Testis (tissue), 3 donors: Measurements from ENCODE around the gene ARPC4. TPM values are rescaled to one million over a fixed set of nuclear protein-coding genes. Genes with fewer than 3 reads are reported as not detected.
A peak's percentile ranks its signal among the peaks of the same experiment; 100 is the strongest.

ENCODE experiments used
- DNase-seq: peaks from one replicate; pipeline ENCODE4 v3.0.0-alpha.2; 2019
- H3K27ac ChIP-seq, 2 donors: fragments of 200-600 bp; sonication (generic); one replicate each; pipeline ENCODE4 v1.5.1; 2019
- H3K27me3 ChIP-seq: fragments of 200-600 bp; sonication (generic); one replicate; pipeline ENCODE4 v1.5.1; 2019
- H3K36me3 ChIP-seq: fragments of 200-600 bp; sonication (generic); one replicate; pipeline ENCODE4 v1.5.1; 2017; ENCODE audit warnings: low read depth; ENCODE audit errors: missing control alignments
- H3K4me1 ChIP-seq: fragments of 200-600 bp; sonication (generic); one replicate; pipeline ENCODE4 v1.5.1; 2019
- H3K4me3 ChIP-seq, 2 donors: fragments of 200-600 bp; sonication (generic); one replicate each; pipeline ENCODE4 v1.5.1; 2017 to 2019
- H3K9me3 ChIP-seq: fragments of 200-600 bp; sonication (generic); one replicate; pipeline ENCODE4 v1.5.1; 2017
- POLR2A ChIP-seq: fragments of 450-650 bp; IDR thresholded peaks from one replicate; pipeline ENCODE4 v1.6.1; 2017; ENCODE audit warnings: antibody characterized with exemption, mild to moderate bottlenecking, moderate library complexity
- WGBS, 2 donors: methylation state at CpG; one replicate each; pipeline ENCODE4 v1.1.5; 2018; 5-methylcytosine and 5-hydroxymethylcytosine counted together
- intact Hi-C: fragments of 100-400 bp; cut with DNase I; formaldehyde crosslinking; loops from one replicate; pipeline ENCODE4 v1.15.1; 2023; ENCODE audit warnings: low total_unique reads
- polyA plus RNA-seq: library from polyadenylated mRNA; stranded (reverse); fragments of 350-450 nt; fragmentation: Illumina TruSeq; extraction: RNeasy Lipid Tissue Mini Kit (QIAGEN cat#74804); gene quantifications from one replicate; pipeline ENCODE4 v1.2.3, GENCODE V29; 2014; ENCODE audit warnings: low read depth, low replicate concordance; ENCODE audit not compliant: insufficient read depth
- total RNA-seq, 2 donors: library from RNA; depleted of rRNA; stranded (reverse); fragments of >200 nt; gene quantifications; one replicate each; pipeline ENCODE4 v1.2.3, GENCODE V29; 2016
- TF ChIP-seq, protein P1 (sequence below), 3 experiments: fragments of 450-650 bp in 2 of 3; fragments of 200-600 bp in 1 of 3; sonication (generic) in 1 of 3; IDR thresholded peaks; one replicate each; pipeline ENCODE4 v1.5.1; 2016 to 2019; ENCODE audit warnings: antibody characterized with exemption in 3 of 3, mild to moderate bottlenecking in 2 of 3, moderate library complexity in 1 of 3

Gene ARPC4
- total and polyA plus RNA-seq, 3 donors from 2014 or later = 99.6 to 124 (median 108) TPM

- WGBS, 2 donors = 89 to 91% methylated on average over 13 of the region's 13 CpGs
- H3K36me3 ChIP-seq = no peaks in the 10 kb centered on the region
Measured at GRCh38 chr3:9786825-9787669, 5.8 kb upstream of the ARPC4 start.

DNA sequence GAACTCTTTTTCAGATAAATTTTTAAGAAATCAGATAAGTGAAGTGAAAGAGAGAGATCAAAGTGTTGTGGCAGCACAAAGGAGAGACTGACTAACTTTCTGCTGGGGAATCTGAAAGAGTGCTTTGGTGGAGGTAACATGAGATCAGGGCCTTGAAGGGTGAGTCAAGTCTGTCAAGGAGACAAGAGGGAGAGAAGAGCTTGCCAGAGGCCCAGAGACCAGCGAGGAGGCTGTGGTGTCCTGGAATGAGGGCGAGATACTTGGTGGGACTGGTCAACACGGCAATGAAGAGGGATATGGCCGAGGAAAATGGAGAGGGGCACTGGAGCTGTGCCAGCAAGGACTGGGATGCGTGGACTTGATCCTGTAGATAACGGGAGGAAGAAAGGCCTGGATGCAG lies 5.2 kb upstream of the ARPC4 start:
- no peaks in the 10 kb centered on the region for H3K9me3 ChIP-seq
- H3K4me1 ChIP-seq = no peaks in the 10 kb centered on the region
- H3K4me3 ChIP-seq = no peak overlapping the region
- intact Hi-C loops = no loop called here
- DNase-seq = no peak
- no peaks in the 10 kb centered on the region for H3K27me3 ChIP-seq
- TF ChIP-seq POLR2A = no peak
- TF ChIP-seq, protein P1, sequence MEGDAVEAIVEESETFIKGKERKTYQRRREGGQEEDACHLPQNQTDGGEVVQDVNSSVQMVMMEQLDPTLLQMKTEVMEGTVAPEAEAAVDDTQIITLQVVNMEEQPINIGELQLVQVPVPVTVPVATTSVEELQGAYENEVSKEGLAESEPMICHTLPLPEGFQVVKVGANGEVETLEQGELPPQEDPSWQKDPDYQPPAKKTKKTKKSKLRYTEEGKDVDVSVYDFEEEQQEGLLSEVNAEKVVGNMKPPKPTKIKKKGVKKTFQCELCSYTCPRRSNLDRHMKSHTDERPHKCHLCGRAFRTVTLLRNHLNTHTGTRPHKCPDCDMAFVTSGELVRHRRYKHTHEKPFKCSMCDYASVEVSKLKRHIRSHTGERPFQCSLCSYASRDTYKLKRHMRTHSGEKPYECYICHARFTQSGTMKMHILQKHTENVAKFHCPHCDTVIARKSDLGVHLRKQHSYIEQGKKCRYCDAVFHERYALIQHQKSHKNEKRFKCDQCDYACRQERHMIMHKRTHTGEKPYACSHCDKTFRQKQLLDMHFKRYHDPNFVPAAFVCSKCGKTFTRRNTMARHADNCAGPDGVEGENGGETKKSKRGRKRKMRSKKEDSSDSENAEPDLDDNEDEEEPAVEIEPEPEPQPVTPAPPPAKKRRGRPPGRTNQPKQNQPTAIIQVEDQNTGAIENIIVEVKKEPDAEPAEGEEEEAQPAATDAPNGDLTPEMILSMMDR (IDR thresholded peaks at IDR 0.05) = no peak
- H3K27ac ChIP-seq = no peak overlapping the region
- H3K36me3 ChIP-seq = no peaks in the 10 kb centered on the region
- 85 to 86% methylated on average over 6 of the region's 6 CpGs for WGBS, 2 donors

More at GRCh38 chr3:9786825-9787669, 5.8 kb upstream of the ARPC4 start:
- Histone ChIP-seq H3K9me3 (no peaks in the 10 kb centered on the region), H3K4me1 (no peaks in the 10 kb centered on the region), H3K27ac (no peak overlapping the region), H3K4me3 (no peak overlapping the region), H3K27me3 (no peaks in the 10 kb centered on the region)
- DNase-seq = no peak
- intact Hi-C loops = no loop called here
- TF ChIP-seq POLR2A = no peak
- TF ChIP-seq, protein P1 (IDR thresholded peaks at IDR 0.05) = no peak

- Histone ChIP-seq H3K27me3 (no peaks in the 10 kb centered on the region), H3K4me1 (peaks cover 8% of the 10 kb centered on the region), H3K27ac (no peak overlapping the region), H3K4me3 (no peak overlapping the region), H3K9me3 (no peaks in the 10 kb centered on the region), H3K36me3 (no peaks in the 10 kb centered on the region)
- 82 to 96% methylated on average over 2 to 11 of the region's 11 CpGs for WGBS, 2 donors
- intact Hi-C loops = no loop called here
- DNase-seq = no peak
- TF ChIP-seq POLR2A = no peak
- TF ChIP-seq, protein P1 (IDR thresholded peaks at IDR 0.05) = no peak
Measured at GRCh38 chr3:9791127-9791526, 1.8 kb upstream of the ARPC4 start.

DNA sequence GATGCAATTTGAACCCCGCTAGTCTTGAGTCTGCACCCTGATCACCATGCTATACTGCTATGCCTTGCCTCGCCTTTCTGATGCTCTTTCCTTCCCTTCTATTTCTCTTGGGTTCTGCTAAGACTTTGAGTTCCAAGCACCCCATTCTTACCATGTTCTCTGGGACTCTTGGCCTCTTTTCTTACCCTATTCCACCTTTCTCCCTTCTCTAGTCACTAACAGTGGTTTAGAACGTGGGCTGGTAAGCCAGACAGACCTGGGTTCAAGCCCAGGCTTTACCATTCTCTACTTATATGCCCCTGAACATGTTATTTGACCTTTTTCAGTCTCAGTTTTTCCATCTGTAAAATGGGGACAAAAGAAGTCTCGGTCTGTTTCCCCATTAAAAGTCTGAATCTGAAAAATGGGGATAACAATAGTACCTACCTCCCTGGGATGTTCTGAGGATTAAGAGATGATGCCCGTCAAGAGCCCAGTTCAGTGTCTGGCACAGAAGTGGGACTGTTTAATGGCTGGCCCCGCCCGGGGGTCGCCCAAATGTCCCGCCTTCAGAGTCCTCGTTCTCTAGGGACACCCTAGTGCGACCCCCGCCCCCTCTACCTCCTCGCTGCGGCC lies 985 bp upstream of the ARPC4 start:
- Histone ChIP-seq H3K27ac (peak overlapping the region; percentile 94), H3K27me3 (no peaks in the 10 kb centered on the region), H3K4me3 (peak overlapping the region; percentile 82 to 96), H3K4me1 (peaks cover 8% of the 10 kb centered on the region), H3K36me3 (no peaks in the 10 kb centered on the region), H3K9me3 (no peaks in the 10 kb centered on the region)
- DNase-seq = no peak
- 13 to 42% methylated on average over 5 to 14 of the region's 14 CpGs for WGBS, 2 donors
- intact Hi-C loops = no loop called here
- TF ChIP-seq, protein P1 (IDR thresholded peaks at IDR 0.05) = no peak
- TF ChIP-seq POLR2A = no peak
